ENCODE results near the gene PARD3. TPM values are rescaled to one million over a fixed set of nuclear protein-coding genes. Genes with fewer than 3 reads are reported as not detected.
A peak's percentile ranks its signal among the peaks of the same experiment; 100 is the strongest.

PARD3 gene
- total and polyA plus RNA-seq, 2 experiments from 2014 or later, result 47.2 to 59.7 TPM

DNA sequence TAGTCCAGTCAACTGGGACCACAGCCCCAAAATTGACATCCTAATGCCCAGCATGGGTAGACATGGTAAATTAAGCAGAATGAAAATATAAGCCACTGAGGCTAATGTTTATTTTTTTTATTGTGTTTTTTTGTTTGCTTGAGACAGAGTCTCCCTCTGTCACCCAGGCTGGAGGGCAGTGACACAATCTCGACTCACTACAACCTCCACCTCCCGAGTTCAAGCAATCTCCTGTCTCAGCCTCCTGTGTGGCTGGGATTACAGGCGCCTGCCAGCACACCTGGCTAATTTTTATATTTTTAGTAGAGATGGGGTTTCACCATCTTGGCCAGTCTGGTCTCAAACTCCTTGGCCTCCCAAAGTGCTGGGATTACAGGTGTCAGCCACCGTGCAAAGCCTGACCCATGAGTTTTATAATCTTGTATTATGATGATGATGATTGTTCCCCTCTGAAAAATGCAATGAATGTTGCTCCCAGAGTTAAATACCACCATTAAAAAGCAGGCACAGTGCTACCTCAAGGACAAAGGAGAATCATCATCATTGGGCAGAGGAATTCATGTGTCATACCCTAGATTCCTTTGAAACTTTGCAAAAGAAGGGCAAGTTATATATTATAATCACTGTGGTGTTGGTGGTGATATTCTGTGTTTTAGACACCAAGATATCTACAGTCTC, 228.0 kb downstream of the PARD3 start:
- DNase-seq (ENCODE audit: low spot score), result no peak
- Histone ChIP-seq H3K27ac (no peak overlapping the region), H3K36me3 (replicated peaks; ENCODE audit: insufficient read depth, low read depth) (no peaks in the 10 kb centered on the region), H3K4me3 (no peak overlapping the region), H3K4me1 (ENCODE audit: insufficient read depth) (no peaks in the 10 kb centered on the region), H3K27me3 (no peaks in the 10 kb centered on the region), H3K79me2 (peaks cover 55% of the 10 kb centered on the region), H4K20me1 (ENCODE audit: insufficient read depth, poor library complexity, severe bottlenecking) (peaks cover 16% of the 10 kb centered on the region), H3K9me2 (replicated peaks; ENCODE audit: insufficient read depth) (no peaks in the 10 kb centered on the region), H2AFZ (no peak overlapping the region), H3K4me2 (no peak overlapping the region), H3K9me3 (ENCODE audit: low read depth) (no peaks in the 10 kb centered on the region)
- no peak for TF ChIP-seq EZH2 (IDR thresholded peaks at IDR 0.05; ENCODE audit: borderline replicate concordance)
- TF ChIP-seq EZH2phosphoT487 (IDR thresholded peaks at IDR 0.05; ENCODE audit: low read depth, severe bottlenecking, unreplicated experiment), result no peak
- TF ChIP-seq, protein P1, sequence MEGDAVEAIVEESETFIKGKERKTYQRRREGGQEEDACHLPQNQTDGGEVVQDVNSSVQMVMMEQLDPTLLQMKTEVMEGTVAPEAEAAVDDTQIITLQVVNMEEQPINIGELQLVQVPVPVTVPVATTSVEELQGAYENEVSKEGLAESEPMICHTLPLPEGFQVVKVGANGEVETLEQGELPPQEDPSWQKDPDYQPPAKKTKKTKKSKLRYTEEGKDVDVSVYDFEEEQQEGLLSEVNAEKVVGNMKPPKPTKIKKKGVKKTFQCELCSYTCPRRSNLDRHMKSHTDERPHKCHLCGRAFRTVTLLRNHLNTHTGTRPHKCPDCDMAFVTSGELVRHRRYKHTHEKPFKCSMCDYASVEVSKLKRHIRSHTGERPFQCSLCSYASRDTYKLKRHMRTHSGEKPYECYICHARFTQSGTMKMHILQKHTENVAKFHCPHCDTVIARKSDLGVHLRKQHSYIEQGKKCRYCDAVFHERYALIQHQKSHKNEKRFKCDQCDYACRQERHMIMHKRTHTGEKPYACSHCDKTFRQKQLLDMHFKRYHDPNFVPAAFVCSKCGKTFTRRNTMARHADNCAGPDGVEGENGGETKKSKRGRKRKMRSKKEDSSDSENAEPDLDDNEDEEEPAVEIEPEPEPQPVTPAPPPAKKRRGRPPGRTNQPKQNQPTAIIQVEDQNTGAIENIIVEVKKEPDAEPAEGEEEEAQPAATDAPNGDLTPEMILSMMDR (IDR thresholded peaks at IDR 0.05; ENCODE audit: poor library complexity), result no peak
- 95% methylated on average over 4 of the region's 4 CpGs for WGBS (ENCODE audit: low lambda C conversion rate, missing lambda C conversion rate)

DNA sequence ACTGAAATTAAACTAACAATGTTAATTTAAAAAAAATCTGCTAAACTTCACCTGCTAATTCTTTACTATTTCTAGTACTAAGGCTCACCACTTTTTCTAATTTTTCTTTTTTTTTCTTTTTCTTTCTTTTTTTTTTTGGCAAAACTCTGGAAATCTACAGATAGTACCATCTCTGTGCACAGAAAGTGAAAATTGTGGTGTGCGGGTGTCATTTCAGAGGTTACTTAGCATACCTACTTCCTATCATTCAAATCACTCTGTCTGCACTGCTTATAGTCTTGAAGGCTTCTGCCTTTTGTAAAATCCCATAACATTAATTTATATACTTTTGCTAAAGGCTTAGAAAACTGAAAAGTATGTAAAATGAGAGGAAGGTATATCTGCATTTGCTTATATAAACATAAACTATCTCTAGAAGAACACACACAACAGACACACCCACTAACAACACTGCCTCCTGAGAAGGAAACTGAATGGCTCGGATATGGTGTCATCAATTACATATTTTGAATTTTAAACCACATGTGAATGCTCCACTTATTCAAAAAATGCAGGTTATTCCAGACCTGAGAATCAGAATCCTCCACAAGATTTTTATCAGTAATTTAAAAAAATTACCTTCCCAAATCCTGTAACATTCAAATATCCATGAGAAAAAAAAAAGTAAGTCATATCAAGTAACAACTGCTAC, 229.5 kb downstream of the PARD3 start:
- no peak overlapping the region for H3K4me3 ChIP-seq
- peaks cover 13% of the 10 kb centered on the region for H4K20me1 ChIP-seq (ENCODE audit: insufficient read depth, poor library complexity, severe bottlenecking)
- no peaks in the 10 kb centered on the region for H3K36me3 ChIP-seq (replicated peaks; ENCODE audit: insufficient read depth, low read depth)
- H3K9me2 ChIP-seq (replicated peaks; ENCODE audit: insufficient read depth), result no peaks in the 10 kb centered on the region
- no peaks in the 10 kb centered on the region for H3K27me3 ChIP-seq
- H3K9me3 ChIP-seq (ENCODE audit: low read depth), result no peaks in the 10 kb centered on the region
- no peak overlapping the region for H3K4me2 ChIP-seq
- no peak overlapping the region for H3K27ac ChIP-seq
- no peak overlapping the region for H2AFZ ChIP-seq
- H3K79me2 ChIP-seq, result peaks cover 49% of the 10 kb centered on the region
- no peak for DNase-seq (ENCODE audit: low spot score)
- 93% methylated on average over 2 of the region's 2 CpGs for WGBS (ENCODE audit: low lambda C conversion rate, missing lambda C conversion rate)
- no peaks in the 10 kb centered on the region for H3K4me1 ChIP-seq (ENCODE audit: insufficient read depth)
- no peak for TF ChIP-seq EZH2 (IDR thresholded peaks at IDR 0.05; ENCODE audit: borderline replicate concordance)
- no peak for TF ChIP-seq EZH2phosphoT487 (IDR thresholded peaks at IDR 0.05; ENCODE audit: low read depth, severe bottlenecking, unreplicated experiment)
- TF ChIP-seq, protein P1 (IDR thresholded peaks at IDR 0.05; ENCODE audit: poor library complexity), result no peak

DNA sequence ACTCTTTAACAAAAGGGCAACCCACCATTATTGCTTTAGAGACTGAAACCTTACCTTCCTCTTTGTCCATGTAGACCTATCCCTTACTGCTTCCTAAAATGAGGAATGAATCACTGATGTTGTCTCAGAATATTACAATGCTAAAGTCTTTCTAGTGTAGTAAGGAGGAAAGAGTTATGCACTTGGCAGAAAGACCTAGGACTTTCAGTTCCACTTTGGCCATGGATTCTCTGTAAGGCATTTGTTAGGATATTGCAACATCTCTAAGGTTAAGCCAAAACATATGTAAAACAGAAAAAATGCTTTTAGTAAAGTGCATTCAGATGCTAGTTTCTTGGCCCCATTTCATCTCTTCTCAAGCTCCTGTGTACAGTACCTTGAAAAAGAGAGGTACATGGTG, 230.9 kb downstream of the PARD3 start:
- no peaks in the 10 kb centered on the region for H3K27me3 ChIP-seq
- no peak overlapping the region for H2AFZ ChIP-seq
- H3K27ac ChIP-seq, result peak overlapping the region; percentile 32
- peaks cover 8% of the 10 kb centered on the region for H4K20me1 ChIP-seq (ENCODE audit: insufficient read depth, poor library complexity, severe bottlenecking)
- H3K9me3 ChIP-seq (ENCODE audit: low read depth), result no peaks in the 10 kb centered on the region
- TF ChIP-seq EZH2phosphoT487 (IDR thresholded peaks at IDR 0.05; ENCODE audit: low read depth, severe bottlenecking, unreplicated experiment) (no peak), EZH2 (IDR thresholded peaks at IDR 0.05; ENCODE audit: borderline replicate concordance) (no peak)
- TF ChIP-seq, protein P1 (IDR thresholded peaks at IDR 0.05; ENCODE audit: poor library complexity), result no peak
- peaks cover 49% of the 10 kb centered on the region for H3K79me2 ChIP-seq
- H3K4me2 ChIP-seq, result peak overlapping the region; percentile 38
- H3K9me2 ChIP-seq (replicated peaks; ENCODE audit: insufficient read depth), result no peaks in the 10 kb centered on the region
- DNase-seq (ENCODE audit: low spot score), result peak; percentile 5
- H3K4me3 ChIP-seq, result no peak overlapping the region
- no peaks in the 10 kb centered on the region for H3K36me3 ChIP-seq (replicated peaks; ENCODE audit: insufficient read depth, low read depth)
- no peaks in the 10 kb centered on the region for H3K4me1 ChIP-seq (ENCODE audit: insufficient read depth)
